HL-60/S4 treated with retinoic acid at 250 ng/mL for 4 days and 3 days (cell line): Measurements from ENCODE around the gene NSUN4.
"Not testable (repeated sequence)": the region's sequence is repeated elsewhere in the genome, so short reads cannot be mapped to it uniquely, and the experiment has no call there.

ENCODE experiments used
- in situ Hi-C: fragments of 300-500 bp; cut with MboI; formaldehyde crosslinking; loops from 2 replicates; pipeline ENCODE4 v1.7.0; 2022; ENCODE audit warnings: low sequenced_read_pairs

Gene NSUN4

GRCh38 chr1:46340404-46341221, at the start of gene NSUN4:
Gene NSUN4 (plus strand): TSS chr1:46340807. CDS start chr1:46340827, 20 bp downstream.
- in situ Hi-C loops: no loop called here

GRCh38 chr1:46295306-46295705, 45.3 kb upstream of the NSUN4 start:
- in situ Hi-C loops: no loop called here

- in situ Hi-C loops: no loop called here
Measured at GRCh38 chr1:46298387-46298786, 42.2 kb upstream of the NSUN4 start.

- in situ Hi-C loops: no loop called here
Measured at GRCh38 chr1:46300673-46301405, 39.8 kb upstream of the NSUN4 start.

- in situ Hi-C loops: no loop called here
Measured at GRCh38 chr1:46301406-46301807, 39.2 kb upstream of the NSUN4 start.

- in situ Hi-C loops: no loop called here
Measured at GRCh38 chr1:46301808-46302640, 38.6 kb upstream of the NSUN4 start.

- in situ Hi-C loops: no loop called here
Measured at GRCh38 chr1:46302641-46303037, 38.0 kb upstream of the NSUN4 start.

GRCh38 chr1:46303038-46303871, 37.4 kb upstream of the NSUN4 start, which contains the start of the genes LRRC41 and UQCRH:
Gene LRRC41 (minus strand): TSS chr1:46303616. CDS start chr1:46303322, 294 bp downstream.
Gene UQCRH (plus strand): TSS chr1:46303698. CDS start chr1:46303767, 69 bp downstream.
- in situ Hi-C loops: no loop called here

GRCh38 chr1:46303872-46304326, 36.7 kb upstream of the NSUN4 start:
- in situ Hi-C loops: no loop called here

GRCh38 chr1:46306159-46306530, 34.5 kb upstream of the NSUN4 start:
- in situ Hi-C loops: no loop called here

- in situ Hi-C loops: no loop called here
Measured at GRCh38 chr1:46309401-46310159, 31.0 kb upstream of the NSUN4 start.

- in situ Hi-C loops: no loop called here
Measured at GRCh38 chr1:46310321-46310720, 30.3 kb upstream of the NSUN4 start.

- in situ Hi-C loops: no loop called here
Measured at GRCh38 chr1:46315669-46316403, 24.8 kb upstream of the NSUN4 start.

- in situ Hi-C loops: no loop called here
Measured at GRCh38 chr1:46317323-46317722, 23.3 kb upstream of the NSUN4 start.

- in situ Hi-C loops: not testable (repeated sequence)
Measured at GRCh38 chr1:46319301-46319700, 21.3 kb upstream of the NSUN4 start.

GRCh38 chr1:46319960-46320914, 20.4 kb upstream of the NSUN4 start:
- in situ Hi-C loops: not testable (repeated sequence)

GRCh38 chr1:46322191-46322590, 18.4 kb upstream of the NSUN4 start:
- in situ Hi-C loops: not testable (repeated sequence)
